ENCODE data around the gene ZNF664.

GRCh38 chr12:124046456-124046740 is 73.4 kb downstream of the ZNF664 start:
- TF ChIP-seq FOXM1 (CRISPR knock-in tag; IDR thresholded peaks at IDR 0.05) (no peak), ZNF550 (CRISPR knock-in tag; IDR thresholded peaks at IDR 0.05; ENCODE audit: borderline replicate concordance) (no peak), JUNB (CRISPR knock-in tag; IDR thresholded peaks at IDR 0.05; ENCODE audit: borderline replicate concordance) (no peak), ZBTB38 (CRISPR knock-in tag; IDR thresholded peaks at IDR 0.05) (no peak), EHMT2 (IDR thresholded peaks at IDR 0.05; ENCODE audit: borderline replicate concordance, low read depth, low read length) (no peak), TAF15 (IDR thresholded peaks at IDR 0.05; ENCODE audit: low read depth, low read length, poor library complexity, severe bottlenecking) (no peak), SNRNP70 (IDR thresholded peaks at IDR 0.05; ENCODE audit: low read depth, low read length) (no peak)
- TF ChIP-seq, protein P1, sequence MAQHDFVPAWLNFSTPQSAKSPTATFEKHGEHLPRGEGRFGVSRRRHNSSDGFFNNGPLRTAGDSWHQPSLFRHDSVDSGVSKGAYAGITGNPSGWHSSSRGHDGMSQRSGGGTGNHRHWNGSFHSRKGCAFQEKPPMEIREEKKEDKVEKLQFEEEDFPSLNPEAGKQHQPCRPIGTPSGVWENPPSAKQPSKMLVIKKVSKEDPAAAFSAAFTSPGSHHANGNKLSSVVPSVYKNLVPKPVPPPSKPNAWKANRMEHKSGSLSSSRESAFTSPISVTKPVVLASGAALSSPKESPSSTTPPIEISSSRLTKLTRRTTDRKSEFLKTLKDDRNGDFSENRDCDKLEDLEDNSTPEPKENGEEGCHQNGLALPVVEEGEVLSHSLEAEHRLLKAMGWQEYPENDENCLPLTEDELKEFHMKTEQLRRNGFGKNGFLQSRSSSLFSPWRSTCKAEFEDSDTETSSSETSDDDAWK (CRISPR knock-in tag; IDR thresholded peaks at IDR 0.05), result no peak
